Endodermal cell (in vitro differentiated cells): ENCODE results near the gene SPN. TPM values are rescaled to one million over a fixed set of nuclear protein-coding genes. Genes with fewer than 3 reads are reported as not detected.
"Not testable (repeated sequence)": the region's sequence is repeated elsewhere in the genome, so short reads cannot be mapped to it uniquely, and the experiment has no call there.

Experiments
- DNase-seq: peaks from one replicate; pipeline ENCODE4 v3.0.0-alpha.2; 2017
- H3K27ac ChIP-seq: 2 replicates; pipeline ENCODE4 v1.5.1; 2013; ENCODE audit warnings: mild to moderate bottlenecking, low read depth, low read length, moderate library complexity
- H3K27me3 ChIP-seq: 2 replicates; pipeline ENCODE4 v1.6.1; 2013; ENCODE audit warnings: mild to moderate bottlenecking, low read length, moderate library complexity; ENCODE audit not compliant: insufficient read depth, control insufficient read depth, poor library complexity, severe bottlenecking
- H3K36me3 ChIP-seq: 2 replicates; pipeline ENCODE4 v1.7.0; 2013; ENCODE audit warnings: mild to moderate bottlenecking, low read length, moderate library complexity; ENCODE audit not compliant: control insufficient read depth, insufficient read depth
- H3K4me1 ChIP-seq: one replicate; pipeline ENCODE4 v1.7.0; 2013; ENCODE audit warnings: low read length; ENCODE audit not compliant: control insufficient read depth, insufficient read depth
- H3K4me3 ChIP-seq: 2 replicates; pipeline ENCODE4 v1.5.1; 2013; ENCODE audit warnings: mild to moderate bottlenecking, low read length, moderate library complexity
- H3K9ac ChIP-seq: 2 replicates; pipeline ENCODE4 v1.6.1; 2013; ENCODE audit warnings: mild to moderate bottlenecking, low read length, moderate library complexity; ENCODE audit not compliant: poor library complexity, severe bottlenecking; ENCODE audit errors: extremely low read depth
- H3K9me3 ChIP-seq: 2 replicates; pipeline ENCODE4 v1.6.1; 2013; ENCODE audit warnings: mild to moderate bottlenecking, low read length, moderate library complexity; ENCODE audit not compliant: control insufficient read depth
- H3K27ac Mint-ChIP-seq: 2 replicates; pipeline ENCODE4 v1.8.0; 2020; ENCODE audit warnings: mixed read lengths
- H3K27me3 Mint-ChIP-seq: 2 replicates; pipeline ENCODE4 v1.8.0; 2021; ENCODE audit warnings: mild to moderate bottlenecking, mixed read lengths; ENCODE audit not compliant: insufficient read depth
- H3K36me3 Mint-ChIP-seq: 2 replicates; pipeline ENCODE4 v1.8.0; 2020; ENCODE audit warnings: low read depth, mixed read lengths
- H3K4me1 Mint-ChIP-seq: 2 replicates; pipeline ENCODE4 v1.8.0; 2020; ENCODE audit warnings: mixed read lengths
- H3K4me3 Mint-ChIP-seq: 2 replicates; pipeline ENCODE4 v1.8.0; 2020; ENCODE audit warnings: mild to moderate bottlenecking, moderate library complexity, mixed read lengths
- H3K9me3 Mint-ChIP-seq: 2 replicates; pipeline ENCODE4 v1.8.0; 2020; ENCODE audit warnings: mild to moderate bottlenecking, mixed read lengths
- WGBS, 2 experiments: methylation state at CpG; one replicate each; pipeline versions ENCODE4 v1.1.5 to v1.1.7; 2013; ENCODE audit warnings: missing lambda C conversion rate in 2 of 2, mixed read lengths in 1 of 2; ENCODE audit not compliant: insufficient coverage in 1 of 2, insufficient read length in 1 of 2; 5-methylcytosine and 5-hydroxymethylcytosine counted together
- total RNA-seq, 2 donors: library from RNA; stranded (reverse); fragmentation: NEBNext Ultra II Directional in 1 of 2; extraction: Animal tissue kit (Norgen Biotek cat#: 25700) in 1 of 2; gene quantifications; 2 replicates in 1 of 2; 3 replicates in 1 of 2; pipeline ENCODE4 v1.2.1, GENCODE V29; 2021
- TF ChIP-seq, protein P1 (sequence below): fragments of 200-600 bp; sonication (generic); conservative IDR thresholded peaks from 2 replicates; pipeline ENCODE4 v1.5.0; 2021; ENCODE audit warnings: antibody characterized with exemption, mild to moderate bottlenecking

SPN gene
- total RNA-seq, 2 donors from 2014 or later, result 0.86 TPM; not detected in 1

DNA sequence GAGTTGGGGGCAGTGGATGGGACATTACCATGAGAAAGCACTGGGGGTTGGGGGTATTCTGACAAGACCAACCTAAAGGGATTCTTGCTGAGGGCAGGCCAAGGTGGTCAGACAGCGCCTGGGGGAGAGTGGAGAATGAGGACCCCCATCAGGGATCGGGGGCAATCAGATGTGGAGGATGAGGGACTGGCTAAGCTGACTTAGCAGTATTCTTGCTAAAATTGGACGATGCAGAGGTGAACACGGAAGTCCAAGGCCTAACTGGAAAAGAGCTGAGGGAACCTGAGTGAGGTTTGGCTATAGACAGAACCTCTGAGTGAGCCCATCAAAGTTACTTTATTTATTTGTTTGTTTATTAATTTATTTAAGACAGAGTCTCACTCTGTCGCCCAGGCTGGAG, 25.1 kb downstream of the SPN start:
- no peak overlapping the region for H3K4me3 Mint-ChIP-seq

DNA sequence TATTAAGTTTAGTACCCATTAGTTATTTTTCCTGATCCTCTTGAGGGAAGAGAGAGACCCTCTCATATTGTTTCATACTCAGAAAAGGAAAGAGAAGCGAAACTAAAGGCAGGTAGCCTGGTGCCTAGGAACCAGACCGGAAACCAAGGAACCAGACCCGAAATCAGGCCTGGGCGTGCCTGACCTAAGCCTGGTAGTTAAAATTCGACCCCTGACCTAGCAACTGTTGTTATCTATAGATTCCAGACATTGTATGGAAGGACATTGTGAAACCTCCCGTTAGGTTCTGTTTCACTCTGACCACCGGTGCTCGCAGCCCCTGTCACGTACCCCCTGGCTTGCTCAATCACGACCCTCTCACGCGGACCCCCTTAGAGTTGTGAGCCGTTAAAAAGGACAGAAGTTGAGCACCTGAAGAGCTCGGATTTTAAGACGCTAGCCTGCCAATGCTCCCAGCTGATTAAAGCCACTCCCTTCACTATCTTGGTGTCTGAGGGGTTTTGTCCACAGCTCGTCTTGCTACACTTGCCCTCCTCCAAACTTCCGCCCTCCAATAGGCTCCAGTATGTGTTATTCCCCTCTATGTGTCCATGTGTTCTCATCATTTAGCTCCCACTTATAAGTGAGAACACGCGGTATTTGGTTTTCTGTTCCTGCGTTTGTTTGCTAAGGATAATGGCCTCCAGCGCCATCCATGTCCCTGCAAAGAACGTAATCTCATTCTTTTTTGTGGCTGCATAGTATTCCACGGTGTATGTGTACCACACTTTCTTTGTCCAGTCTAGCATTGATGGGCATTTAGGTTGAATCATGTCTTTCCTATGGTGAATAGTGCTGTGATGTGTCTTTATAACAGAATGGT, 26.7 kb downstream of the SPN start:
- not testable (repeated sequence) for H3K9ac ChIP-seq, H3K27ac ChIP-seq, H3K4me1 Mint-ChIP-seq, H3K4me3 Mint-ChIP-seq, H3K27me3 Mint-ChIP-seq, H3K9me3 Mint-ChIP-seq, H3K4me1 ChIP-seq, H3K27me3 ChIP-seq, H3K36me3 ChIP-seq, DNase-seq, H3K27ac Mint-ChIP-seq, H3K4me3 ChIP-seq
- peaks cover 15% of the 10 kb centered on the region for H3K9me3 ChIP-seq
- WGBS, 2 experiments, result 90 to 94% methylated on average over 22 to 23 of the region's 23 CpGs
- peaks cover 48% of the 10 kb centered on the region for H3K36me3 Mint-ChIP-seq

More for the DNA sequence above, 25.1 kb downstream of the SPN start:
- peak; percentile 42 for DNase-seq
- Histone ChIP-seq H3K27me3 (no peaks in the 10 kb centered on the region), H3K9me3 (peaks cover 15% of the 10 kb centered on the region), H3K9ac (no peak overlapping the region), H3K36me3 (peaks cover 6% of the 10 kb centered on the region), H3K4me3 (no peak overlapping the region), H3K27ac (no peak overlapping the region), H3K4me1 (no peaks in the 10 kb centered on the region)
- H3K27me3 Mint-ChIP-seq, result no peaks in the 10 kb centered on the region
- 91 to 92% methylated on average over 5 of the region's 5 CpGs for WGBS, 2 experiments
- H3K36me3 Mint-ChIP-seq, result peaks cover 52% of the 10 kb centered on the region
- peaks cover 7% of the 10 kb centered on the region for H3K9me3 Mint-ChIP-seq
- no peak overlapping the region for H3K27ac Mint-ChIP-seq
- TF ChIP-seq, protein P1, sequence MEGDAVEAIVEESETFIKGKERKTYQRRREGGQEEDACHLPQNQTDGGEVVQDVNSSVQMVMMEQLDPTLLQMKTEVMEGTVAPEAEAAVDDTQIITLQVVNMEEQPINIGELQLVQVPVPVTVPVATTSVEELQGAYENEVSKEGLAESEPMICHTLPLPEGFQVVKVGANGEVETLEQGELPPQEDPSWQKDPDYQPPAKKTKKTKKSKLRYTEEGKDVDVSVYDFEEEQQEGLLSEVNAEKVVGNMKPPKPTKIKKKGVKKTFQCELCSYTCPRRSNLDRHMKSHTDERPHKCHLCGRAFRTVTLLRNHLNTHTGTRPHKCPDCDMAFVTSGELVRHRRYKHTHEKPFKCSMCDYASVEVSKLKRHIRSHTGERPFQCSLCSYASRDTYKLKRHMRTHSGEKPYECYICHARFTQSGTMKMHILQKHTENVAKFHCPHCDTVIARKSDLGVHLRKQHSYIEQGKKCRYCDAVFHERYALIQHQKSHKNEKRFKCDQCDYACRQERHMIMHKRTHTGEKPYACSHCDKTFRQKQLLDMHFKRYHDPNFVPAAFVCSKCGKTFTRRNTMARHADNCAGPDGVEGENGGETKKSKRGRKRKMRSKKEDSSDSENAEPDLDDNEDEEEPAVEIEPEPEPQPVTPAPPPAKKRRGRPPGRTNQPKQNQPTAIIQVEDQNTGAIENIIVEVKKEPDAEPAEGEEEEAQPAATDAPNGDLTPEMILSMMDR, result no peak
- no peaks in the 10 kb centered on the region for H3K4me1 Mint-ChIP-seq

DNA sequence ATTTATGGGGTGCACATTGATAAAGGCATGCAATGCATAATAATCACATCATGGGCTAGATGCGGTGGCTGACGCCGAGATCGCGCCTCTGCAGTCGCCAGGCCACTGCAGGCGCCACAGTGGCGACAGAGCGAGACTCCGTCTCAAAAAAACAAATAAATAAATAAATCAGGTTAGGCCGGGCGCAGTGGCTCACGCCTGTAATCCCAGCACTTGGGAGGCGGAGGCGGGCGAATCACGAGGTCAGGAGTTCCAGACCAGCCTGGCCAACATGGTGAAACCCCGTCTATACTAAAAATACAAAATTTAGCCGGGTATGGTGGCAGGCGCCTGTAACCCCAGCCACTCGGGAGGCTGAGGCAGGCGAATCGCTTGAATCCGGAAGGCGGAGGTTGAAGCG, 29.6 kb downstream of the SPN start:
- DNase-seq, result not testable (repeated sequence)
- 97% methylated on average over 25 to 26 of the region's 26 CpGs for WGBS, 2 experiments
- H3K36me3 Mint-ChIP-seq, result peaks cover 57% of the 10 kb centered on the region

DNA sequence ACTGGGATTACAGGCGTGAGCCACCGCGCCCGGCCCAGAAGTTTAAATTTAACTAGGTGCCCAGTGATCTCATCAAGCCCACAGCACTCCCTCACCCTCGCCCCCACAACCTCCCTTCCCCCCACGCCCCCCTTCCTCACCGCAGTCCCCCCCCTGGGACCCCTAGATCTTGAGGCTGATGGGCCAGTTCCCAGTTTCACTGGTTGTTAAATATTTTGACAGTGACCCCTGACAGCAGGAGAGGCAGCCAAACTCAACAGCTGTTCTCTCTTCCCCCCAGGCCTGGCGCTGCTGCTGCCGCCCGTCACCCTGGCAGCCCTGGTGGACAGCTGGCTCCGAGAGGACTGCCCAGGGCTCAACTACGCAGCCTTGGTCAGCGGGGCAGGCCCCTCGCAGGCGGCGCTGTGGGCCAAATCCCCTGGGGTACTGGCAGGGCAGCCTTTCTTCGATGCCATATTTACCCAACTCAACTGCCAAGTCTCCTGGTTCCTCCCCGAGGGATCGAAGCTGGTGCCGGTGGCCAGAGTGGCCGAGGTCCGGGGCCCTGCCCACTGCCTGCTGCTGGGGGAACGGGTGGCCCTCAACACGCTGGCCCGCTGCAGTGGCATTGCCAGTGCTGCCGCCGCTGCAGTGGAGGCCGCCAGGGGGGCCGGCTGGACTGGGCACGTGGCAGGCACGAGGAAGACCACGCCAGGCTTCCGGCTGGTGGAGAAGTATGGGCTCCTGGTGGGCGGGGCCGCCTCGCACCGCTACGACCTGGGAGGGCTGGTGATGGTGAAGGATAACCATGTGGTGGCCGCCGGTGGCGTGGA, 31.5 kb downstream of the SPN start:
- H3K27me3 ChIP-seq, result no peaks in the 10 kb centered on the region
- Mint-ChIP-seq H3K27ac (no peak overlapping the region), H3K9me3 (peaks cover 32% of the 10 kb centered on the region), H3K4me3 (no peak overlapping the region), H3K36me3 (peaks cover 61% of the 10 kb centered on the region), H3K4me1 (no peaks in the 10 kb centered on the region), H3K27me3 (no peaks in the 10 kb centered on the region)
- H3K4me3 ChIP-seq, result no peak overlapping the region
- H3K9me3 ChIP-seq, result peaks cover 34% of the 10 kb centered on the region
- WGBS, 2 experiments, result 91 to 94% methylated on average over 16 to 40 of the region's 41 CpGs
- no peak overlapping the region for H3K27ac ChIP-seq
- H3K4me1 ChIP-seq, result no peaks in the 10 kb centered on the region
- H3K36me3 ChIP-seq, result peaks cover 20% of the 10 kb centered on the region
- H3K9ac ChIP-seq, result no peak overlapping the region
- TF ChIP-seq, protein P1, result no peak
- peak; percentile 36 for DNase-seq

More for the DNA sequence above, 29.6 kb downstream of the SPN start:
- Histone ChIP-seq H3K36me3 (peaks cover 15% of the 10 kb centered on the region), H3K9me3 (peaks cover 22% of the 10 kb centered on the region)
- H3K4me3 Mint-ChIP-seq, H3K27ac ChIP-seq, H3K27ac Mint-ChIP-seq, H3K4me1 Mint-ChIP-seq, H3K27me3 ChIP-seq, H3K4me1 ChIP-seq, H3K4me3 ChIP-seq, H3K9ac ChIP-seq, H3K27me3 Mint-ChIP-seq: not testable (repeated sequence)
- peaks cover 17% of the 10 kb centered on the region for H3K9me3 Mint-ChIP-seq

DNA sequence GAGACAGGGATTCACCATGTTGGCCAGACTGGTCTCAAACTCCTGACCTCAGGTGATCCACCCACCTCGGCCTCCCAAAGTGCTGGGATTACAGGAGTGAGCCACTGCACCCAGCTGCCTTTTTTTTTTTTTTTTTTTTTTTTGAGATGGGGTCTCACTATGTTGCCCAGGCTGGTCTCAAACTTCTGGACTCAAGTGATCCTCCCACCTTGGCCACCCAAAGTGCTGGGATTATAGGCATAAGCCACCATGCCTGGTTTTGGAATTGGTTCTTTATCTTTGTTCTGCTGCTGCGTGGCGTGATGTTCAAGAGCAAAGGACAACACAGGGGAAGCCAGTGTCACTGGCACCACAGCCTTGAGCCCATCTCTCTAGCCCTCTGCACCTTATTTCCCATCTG, 32.6 kb downstream of the SPN start:
- H3K27me3 Mint-ChIP-seq, H3K9ac ChIP-seq, H3K4me1 ChIP-seq, H3K27ac Mint-ChIP-seq, H3K4me1 Mint-ChIP-seq, DNase-seq, H3K4me3 Mint-ChIP-seq, H3K27ac ChIP-seq, H3K27me3 ChIP-seq, H3K4me3 ChIP-seq: not testable (repeated sequence)
- H3K36me3 ChIP-seq, result peaks cover 20% of the 10 kb centered on the region
- H3K9me3 ChIP-seq, result peaks cover 24% of the 10 kb centered on the region
- 94 to 98% methylated on average over 2 to 3 of the region's 3 CpGs for WGBS, 2 experiments
- Mint-ChIP-seq H3K9me3 (peaks cover 29% of the 10 kb centered on the region), H3K36me3 (peaks cover 50% of the 10 kb centered on the region)
